ENCODE results near the gene PRKD2. TPM values are rescaled to one million over a fixed set of nuclear protein-coding genes. Genes with fewer than 3 reads are reported as not detected.

PRKD2 gene
- total RNA-seq, 1 experiment from 2014 or later, result 30.4 TPM

- Mint-ChIP-seq H3K4me1 (ENCODE audit: insufficient read depth, unreplicated experiment) (no peaks in the 10 kb centered on the region), H3K27ac (ENCODE audit: low read depth, unreplicated experiment) (no peak overlapping the region), H3K4me3 (ENCODE audit: unreplicated experiment) (no peak overlapping the region), H3K9me3 (ENCODE audit: unreplicated experiment) (no peaks in the 10 kb centered on the region), H3K36me3 (ENCODE audit: insufficient read depth, unreplicated experiment) (peaks cover 97% of the 10 kb centered on the region), H3K27me3 (ENCODE audit: insufficient read depth, unreplicated experiment) (no peaks in the 10 kb centered on the region)
- no peak for DNase-seq (ENCODE audit: unreplicated experiment)
- intact Hi-C loops (cut with micrococcal nuclease), result no loop called here
- BruUV-seq (replicated peaks), result no TSS peak
- POLR2A ChIA-PET, result no interaction called here
- TF ChIP-seq CTCF (IDR thresholded peaks at IDR 0.05; ENCODE audit: unreplicated experiment), result no peak
- CTCF ChIA-PET, result interaction anchor here (0.5 to 0.9 kb wide), 3 partner anchors 9 to 56 kb away, joined by 3 to 4 read pairs (median 3); no protein-coding TSS in a partner anchor
These were observed 19.5 kb downstream of the PRKD2 start for GRCh38 chr19:46697204-46697960.

- no peaks in the 10 kb centered on the region for H3K4me1 Mint-ChIP-seq (ENCODE audit: insufficient read depth, unreplicated experiment)
- H3K27me3 Mint-ChIP-seq (ENCODE audit: insufficient read depth, unreplicated experiment), result no peaks in the 10 kb centered on the region
- POLR2A ChIA-PET, result no interaction called here
- no TSS peak for BruUV-seq (replicated peaks)
- H3K27ac Mint-ChIP-seq (ENCODE audit: low read depth, unreplicated experiment), result no peak overlapping the region
- TF ChIP-seq CTCF (IDR thresholded peaks at IDR 0.05; ENCODE audit: unreplicated experiment), result no peak
- intact Hi-C loops (cut with micrococcal nuclease), result no loop called here
- peaks cover 97% of the 10 kb centered on the region for H3K36me3 Mint-ChIP-seq (ENCODE audit: insufficient read depth, unreplicated experiment)
- no peaks in the 10 kb centered on the region for H3K9me3 Mint-ChIP-seq (ENCODE audit: unreplicated experiment)
- DNase-seq (ENCODE audit: unreplicated experiment), result no peak
- H3K4me3 Mint-ChIP-seq (ENCODE audit: unreplicated experiment), result no peak overlapping the region
- CTCF ChIA-PET, result interaction anchor here (0.5 to 0.9 kb wide), 3 partner anchors 9 to 57 kb away, joined by 3 to 4 read pairs (median 3); no protein-coding TSS in a partner anchor
These were observed 20.1 kb downstream of the PRKD2 start for GRCh38 chr19:46696866-46697203.

- peaks cover 97% of the 10 kb centered on the region for H3K36me3 Mint-ChIP-seq (ENCODE audit: insufficient read depth, unreplicated experiment)
- CTCF ChIA-PET, result interaction anchor here (0.5 to 3.9 kb wide), 2 partner anchors 9 to 136 kb away, joined by 5 to 27 read pairs; no protein-coding TSS in a partner anchor
- intact Hi-C loops (cut with micrococcal nuclease), result no loop called here
- H3K4me1 Mint-ChIP-seq (ENCODE audit: insufficient read depth, unreplicated experiment), result no peaks in the 10 kb centered on the region
- no peak for DNase-seq (ENCODE audit: unreplicated experiment)
- H3K27me3 Mint-ChIP-seq (ENCODE audit: insufficient read depth, unreplicated experiment), result no peaks in the 10 kb centered on the region
- no peaks in the 10 kb centered on the region for H3K9me3 Mint-ChIP-seq (ENCODE audit: unreplicated experiment)
- TF ChIP-seq CTCF (IDR thresholded peaks at IDR 0.05; ENCODE audit: unreplicated experiment), result no peak
- BruUV-seq (replicated peaks), result no TSS peak
- H3K4me3 Mint-ChIP-seq (ENCODE audit: unreplicated experiment), result no peak overlapping the region
- POLR2A ChIA-PET, result no interaction called here
- H3K27ac Mint-ChIP-seq (ENCODE audit: low read depth, unreplicated experiment), result no peak overlapping the region
These were observed 20.9 kb downstream of the PRKD2 start for GRCh38 chr19:46696052-46696451.

GRCh38 chr19:46693760-46694159 lies 23.2 kb downstream of the PRKD2 start:
- CTCF ChIA-PET, result interaction anchor here (0.6 to 3.9 kb wide), 3 partner anchors 11 to 152 kb away, joined by 3 to 27 read pairs (median 3); no protein-coding TSS in a partner anchor
- no peaks in the 10 kb centered on the region for H3K4me1 Mint-ChIP-seq (ENCODE audit: insufficient read depth, unreplicated experiment)
- no peak for DNase-seq (ENCODE audit: unreplicated experiment)
- intact Hi-C loops (cut with micrococcal nuclease), result no loop called here
- no peaks in the 10 kb centered on the region for H3K9me3 Mint-ChIP-seq (ENCODE audit: unreplicated experiment)
- no TSS peak for BruUV-seq (replicated peaks)
- POLR2A ChIA-PET, result no interaction called here
- no peak overlapping the region for H3K27ac Mint-ChIP-seq (ENCODE audit: low read depth, unreplicated experiment)
- H3K36me3 Mint-ChIP-seq (ENCODE audit: insufficient read depth, unreplicated experiment), result peaks cover 97% of the 10 kb centered on the region
- no peak overlapping the region for H3K4me3 Mint-ChIP-seq (ENCODE audit: unreplicated experiment)
- H3K27me3 Mint-ChIP-seq (ENCODE audit: insufficient read depth, unreplicated experiment), result no peaks in the 10 kb centered on the region
- TF ChIP-seq CTCF (IDR thresholded peaks at IDR 0.05; ENCODE audit: unreplicated experiment), result no peak
